ENCODE measurements around the gene HLA-A. TPM values are rescaled to one million over a fixed set of nuclear protein-coding genes. Genes with fewer than 3 reads are reported as not detected.

Gene HLA-A
- total RNA-seq, 1 experiment from 2014 or later, result 251 TPM

- CTCF ChIA-PET, result no interaction called here
- no peak overlapping the region for H2AFZ ChIP-seq (ENCODE audit: low read depth, low read length, poor library complexity, severe bottlenecking)
These were observed 33.2 kb downstream of the HLA-A start for GRCh38 chr6:29975561-29975907.

More at GRCh38 chr6:29975561-29975907, 33.2 kb downstream of the HLA-A start:
- H3K9me3 ChIP-seq (ENCODE audit: control insufficient read depth in 1 of 2, insufficient read depth in 1 of 2, low read depth in 1 of 2, low read length in 2 of 2), result no peaks in the 10 kb centered on the region
- RAD21 ChIA-PET (ENCODE audit: low non-redundant PET in 1 of 2, low total read pairs in 2 of 2, uncharacterized antibody in 2 of 2, unreplicated experiment in 2 of 2), result no interaction called here
- H4K20me1 ChIP-seq (ENCODE audit: insufficient read depth), result no peaks in the 10 kb centered on the region
- peaks cover 7 to 20% of the 10 kb centered on the region in 2 experiments for H3K4me1 ChIP-seq (ENCODE audit: control insufficient read depth in 1 of 2, insufficient read depth in 2 of 2, low read length in 2 of 2)
- H3K27me3 ChIP-seq (ENCODE audit: insufficient read depth, low read length), result no peaks in the 10 kb centered on the region
- no peak overlapping the region for H3K4me3 ChIP-seq (replicated peaks in 1 of 2; ENCODE audit: low read depth in 1 of 2, low read length in 2 of 2)
- no peak overlapping the region for H3K27ac ChIP-seq (ENCODE audit: low read depth, low read length)
- POLR2A ChIA-PET, result interaction anchor here (1.3 kb wide), 1 partner anchor 11 kb away, joined by 5 read pairs; no protein-coding TSS in a partner anchor
- no peak for ATAC-seq
- no peak overlapping the region for H3K4me2 ChIP-seq (ENCODE audit: low read length)
- H3K79me2 ChIP-seq (ENCODE audit: insufficient read depth, low read length), result no peaks in the 10 kb centered on the region
- intact Hi-C loops (cut with micrococcal nuclease), result no loop called here
- no peak for TF ChIP-seq CTCF (IDR thresholded peaks at IDR 0.05 in 2 of 3, conservative IDR thresholded peaks at IDR 0.05 in 1 of 3; ENCODE audit: borderline replicate concordance in 1 of 3, insufficient read depth in 1 of 3, low read depth in 2 of 3, low read length in 2 of 3)
- TF ChIP-seq ZNF274 (IDR thresholded peaks at IDR 0.05; ENCODE audit: low read depth, low read length), result no peak
- TF ChIP-seq POLR2AphosphoS5 (IDR thresholded peaks at IDR 0.05; ENCODE audit: low read depth, low read length), result no peak
- no peak for TF ChIP-seq JUND (IDR thresholded peaks at IDR 0.05)
- TF ChIP-seq RAD21 (IDR thresholded peaks at IDR 0.05; ENCODE audit: low read depth), result no peak
- TF ChIP-seq EZH2phosphoT487 (IDR thresholded peaks at IDR 0.05; ENCODE audit: borderline replicate concordance), result no peak
- no peak for TF ChIP-seq MAX (IDR thresholded peaks at IDR 0.05)
- no peak for TF ChIP-seq TCF7L2 (IDR thresholded peaks at IDR 0.05; ENCODE audit: borderline replicate concordance, extremely low read depth, insufficient read depth, insufficient read length)
- TF ChIP-seq SP1 (IDR thresholded peaks at IDR 0.05; ENCODE audit: low read depth), result no peak
- no peak for TF ChIP-seq SIN3A (IDR thresholded peaks at IDR 0.05; ENCODE audit: low read depth)
- TF ChIP-seq POLR2A (IDR thresholded peaks at IDR 0.05; ENCODE audit: borderline replicate concordance, extremely low read depth, insufficient read depth, insufficient read length), result no peak
- no peak for TF ChIP-seq REST (IDR thresholded peaks at IDR 0.05; ENCODE audit: low read depth)
- TF ChIP-seq SRF (IDR thresholded peaks at IDR 0.05; ENCODE audit: low read depth), result no peak
- no peak for TF ChIP-seq EZH2 (IDR thresholded peaks at IDR 0.05)
- H3K9me2 ChIP-seq (ENCODE audit: insufficient read depth), result no peaks in the 10 kb centered on the region
- no peak for DNase-seq (ENCODE audit: low read depth, low spot score)
- H3K36me3 ChIP-seq (ENCODE audit: control insufficient read depth in 1 of 2, insufficient read depth in 2 of 2, low read length in 2 of 2), result no peaks in the 10 kb centered on the region
- no TSS peak for BruUV-seq (replicated peaks)
- H3K9ac ChIP-seq (ENCODE audit: low read length), result no peak overlapping the region

Data from HCT116 (cell line).